ENCODE results near the gene ORMDL3.
"Not testable (repeated sequence)": the region's sequence is repeated elsewhere in the genome, so short reads cannot be mapped to it uniquely, and the experiment has no call there.

The ORMDL3 gene

DNA sequence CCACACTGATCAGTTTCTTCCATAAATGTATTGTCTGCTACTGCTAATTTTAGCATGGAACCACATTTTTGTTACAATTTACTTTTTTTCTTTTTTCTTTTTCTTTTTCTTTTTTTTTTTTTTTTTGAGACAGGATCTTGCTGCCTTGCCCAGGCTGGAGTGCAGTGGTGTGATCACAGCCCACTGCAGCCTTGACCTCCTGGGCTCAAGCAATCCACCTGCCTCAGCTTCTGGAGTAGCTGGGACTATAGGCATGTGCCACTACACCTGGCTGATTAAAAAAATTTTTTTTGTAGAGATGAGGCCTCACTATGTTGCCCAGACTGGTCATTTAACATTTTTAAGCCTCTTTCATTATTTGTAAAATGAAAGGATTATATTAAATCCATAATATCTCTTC, 40.3 kb downstream of the ORMDL3 start:
- H3K4me1 ChIP-seq (ENCODE audit: control insufficient read depth in 2 of 2, insufficient read depth in 2 of 2, low read length in 2 of 2), result no peaks in the 10 kb centered on the region
- H3K27me3 ChIP-seq (ENCODE audit: control insufficient read depth in 2 of 2, insufficient read depth in 2 of 2, low read length in 2 of 2), result no peaks in the 10 kb centered on the region
- no peak overlapping the region for H3K9ac ChIP-seq (ENCODE audit: low read depth in 1 of 2, low read length in 2 of 2)
- no peak overlapping the region for H3K4me3 ChIP-seq (ENCODE audit: low read length in 2 of 2)
- H3K27ac ChIP-seq (ENCODE audit: low read depth in 2 of 2, low read length in 2 of 2), result no peak overlapping the region
- H3K36me3 ChIP-seq (ENCODE audit: control insufficient read depth in 2 of 2, insufficient read depth in 2 of 2, low read length in 2 of 2), result no peaks in the 10 kb centered on the region
- H3K9me3 ChIP-seq (ENCODE audit: control insufficient read depth in 2 of 2, low read length in 2 of 2), result no peaks in the 10 kb centered on the region

- H3K9ac ChIP-seq (ENCODE audit: low read depth in 1 of 2, low read length in 2 of 2); H3K9me3 ChIP-seq (ENCODE audit: control insufficient read depth in 2 of 2, low read length in 2 of 2): not testable (repeated sequence)
These were observed 41.3 kb downstream of the ORMDL3 start for GRCh38 chr17:39886102-39886501.

GRCh38 chr17:39872751-39873150, 54.6 kb downstream of the ORMDL3 start:
- Histone ChIP-seq H3K9ac (ENCODE audit: low read depth in 1 of 2, low read length in 2 of 2) (no peak overlapping the region), H3K4me3 (ENCODE audit: low read length in 2 of 2) (no peak overlapping the region), H3K4me1 (ENCODE audit: control insufficient read depth in 2 of 2, insufficient read depth in 2 of 2, low read length in 2 of 2) (no peaks in the 10 kb centered on the region), H3K36me3 (ENCODE audit: control insufficient read depth in 2 of 2, insufficient read depth in 2 of 2, low read length in 2 of 2) (no peaks in the 10 kb centered on the region), H3K9me3 (ENCODE audit: control insufficient read depth in 2 of 2, low read length in 2 of 2) (no peaks in the 10 kb centered on the region), H3K27ac (ENCODE audit: low read depth in 2 of 2, low read length in 2 of 2) (no peak overlapping the region), H3K27me3 (ENCODE audit: control insufficient read depth in 2 of 2, insufficient read depth in 2 of 2, low read length in 2 of 2) (no peaks in the 10 kb centered on the region)

More at GRCh38 chr17:39886102-39886501, 41.3 kb downstream of the ORMDL3 start:
- H3K27me3 ChIP-seq (ENCODE audit: control insufficient read depth in 2 of 2, insufficient read depth in 2 of 2, low read length in 2 of 2); H3K27ac ChIP-seq (ENCODE audit: low read depth in 2 of 2, low read length in 2 of 2); H3K36me3 ChIP-seq (ENCODE audit: control insufficient read depth in 2 of 2, insufficient read depth in 2 of 2, low read length in 2 of 2); H3K4me1 ChIP-seq (ENCODE audit: control insufficient read depth in 2 of 2, insufficient read depth in 2 of 2, low read length in 2 of 2); H3K4me3 ChIP-seq (ENCODE audit: low read length in 2 of 2): not testable (repeated sequence)

DNA sequence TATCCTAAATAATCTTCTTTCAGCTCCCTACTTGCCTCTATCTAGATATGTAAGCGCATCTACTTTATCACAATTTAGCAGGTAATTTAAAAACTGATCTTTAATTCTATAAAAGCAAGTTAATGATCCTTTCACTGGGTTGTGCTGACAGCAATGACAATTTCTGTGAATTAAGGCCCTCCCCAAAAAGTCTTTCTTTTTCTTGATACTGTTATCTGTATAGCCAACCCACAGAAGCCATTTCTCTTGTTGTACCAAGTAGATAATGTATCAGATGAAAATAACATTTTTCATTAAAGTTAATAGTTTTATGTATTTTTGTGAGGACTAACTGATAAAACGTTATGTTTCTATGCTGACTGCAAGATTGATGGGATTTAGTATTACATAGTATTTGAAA, 55.6 kb downstream of the ORMDL3 start:
- H3K4me3 ChIP-seq (ENCODE audit: low read length in 2 of 2), result no peak overlapping the region
- H3K27me3 ChIP-seq (ENCODE audit: control insufficient read depth in 2 of 2, insufficient read depth in 2 of 2, low read length in 2 of 2), result no peaks in the 10 kb centered on the region
- no peaks in the 10 kb centered on the region for H3K4me1 ChIP-seq (ENCODE audit: control insufficient read depth in 2 of 2, insufficient read depth in 2 of 2, low read length in 2 of 2)
- peaks cover 0 to 2% of the 10 kb centered on the region in 2 donors for H3K9me3 ChIP-seq (ENCODE audit: control insufficient read depth in 2 of 2, low read length in 2 of 2)
- H3K36me3 ChIP-seq (ENCODE audit: control insufficient read depth in 2 of 2, insufficient read depth in 2 of 2, low read length in 2 of 2), result no peaks in the 10 kb centered on the region
- H3K9ac ChIP-seq (ENCODE audit: low read depth in 1 of 2, low read length in 2 of 2), result no peak overlapping the region
- H3K27ac ChIP-seq (ENCODE audit: low read depth in 2 of 2, low read length in 2 of 2), result no peak overlapping the region

All from mucosa of rectum (tissue), 2 donors.